Kidney capillary endothelial cell (primary cell): ENCODE measurements around the gene MAPK8IP3.
"Not testable (repeated sequence)": the region's sequence is repeated elsewhere in the genome, so short reads cannot be mapped to it uniquely, and the experiment has no call there.

Experiments
- DNase-seq: peaks from one replicate; pipeline ENCODE4 v3.0.0-alpha.2; 2018; ENCODE audit warnings: low spot score

The MAPK8IP3 gene

GRCh38 chr16:1709356-1709755 lies 3.4 kb downstream of the MAPK8IP3 start:
- DNase-seq = no peak

GRCh38 chr16:1710811-1711507 lies 5.0 kb downstream of the MAPK8IP3 start:
- DNase-seq = no peak

GRCh38 chr16:1712791-1713261 lies 6.8 kb downstream of the MAPK8IP3 start:
- no peak for DNase-seq

- DNase-seq = no peak
Observed at GRCh38 chr16:1713331-1713730, 7.3 kb downstream of the MAPK8IP3 start.

GRCh38 chr16:1713933-1714332 lies 7.9 kb downstream of the MAPK8IP3 start:
- DNase-seq = no peak

- DNase-seq = no peak
Observed at GRCh38 chr16:1715220-1715619, 9.2 kb downstream of the MAPK8IP3 start.

- not testable (repeated sequence) for DNase-seq
Observed at GRCh38 chr16:1718236-1718635, 12.2 kb downstream of the MAPK8IP3 start.

GRCh38 chr16:1719559-1720229 lies 13.7 kb downstream of the MAPK8IP3 start:
- not testable (repeated sequence) for DNase-seq

GRCh38 chr16:1721372-1721771 lies 15.4 kb downstream of the MAPK8IP3 start:
- DNase-seq = no peak

- peak; percentile 45 for DNase-seq
Observed at GRCh38 chr16:1723450-1724147, 17.6 kb downstream of the MAPK8IP3 start.

GRCh38 chr16:1724491-1724890 lies 18.5 kb downstream of the MAPK8IP3 start:
- no peak for DNase-seq

- DNase-seq = no peak
Observed at GRCh38 chr16:1726661-1727502, 20.9 kb downstream of the MAPK8IP3 start.

GRCh38 chr16:1727651-1728624 lies 21.9 kb downstream of the MAPK8IP3 start:
- DNase-seq = no peak

- DNase-seq = no peak
Observed at GRCh38 chr16:1729026-1729425, 23.0 kb downstream of the MAPK8IP3 start.

- no peak for DNase-seq
Observed at GRCh38 chr16:1729445-1729844, 23.4 kb downstream of the MAPK8IP3 start.

- DNase-seq = no peak
Observed at GRCh38 chr16:1731073-1731472, 25.1 kb downstream of the MAPK8IP3 start.

- no peak for DNase-seq
Observed at GRCh38 chr16:1731603-1732002, 25.6 kb downstream of the MAPK8IP3 start.

GRCh38 chr16:1732071-1732470 lies 26.1 kb downstream of the MAPK8IP3 start:
- no peak for DNase-seq

GRCh38 chr16:1732551-1732987 lies 26.6 kb downstream of the MAPK8IP3 start:
- not testable (repeated sequence) for DNase-seq

GRCh38 chr16:1734123-1734522 lies 28.1 kb downstream of the MAPK8IP3 start:
- no peak for DNase-seq

GRCh38 chr16:1734816-1735215 lies 28.8 kb downstream of the MAPK8IP3 start:
- no peak for DNase-seq
